Measurements from ENCODE around the gene SLC22A12.
"Not testable (repeated sequence)": the region's sequence is repeated elsewhere in the genome, so short reads cannot be mapped to it uniquely, and the experiment has no call there.

The SLC22A12 gene

GRCh38 chr11:64558869-64559268 is 32.2 kb upstream of the SLC22A12 start:
- in situ Hi-C loops (cut with MboI; ENCODE audit: low pct_unique_long_range_greater_than_20kb, low sequenced_read_pairs, unreplicated experiment) = no loop called here
- no peak for DNase-seq (ENCODE audit: low spot score)
- no peak for TF ChIP-seq CTCF (IDR thresholded peaks at IDR 0.05; ENCODE audit: extremely low read depth, insufficient read depth, missing control alignments)

GRCh38 chr11:64559351-64560138 is 31.5 kb upstream of the SLC22A12 start:
- in situ Hi-C loops (cut with MboI; ENCODE audit: low pct_unique_long_range_greater_than_20kb, low sequenced_read_pairs, unreplicated experiment) = no loop called here
- TF ChIP-seq CTCF (IDR thresholded peaks at IDR 0.05; ENCODE audit: extremely low read depth, insufficient read depth, missing control alignments) = no peak
- no peak for DNase-seq (ENCODE audit: low spot score)

GRCh38 chr11:64560139-64560771 is 30.8 kb upstream of the SLC22A12 start:
- no peak for TF ChIP-seq CTCF (IDR thresholded peaks at IDR 0.05; ENCODE audit: extremely low read depth, insufficient read depth, missing control alignments)
- DNase-seq (ENCODE audit: low spot score) = no peak
- in situ Hi-C loops (cut with MboI; ENCODE audit: low pct_unique_long_range_greater_than_20kb, low sequenced_read_pairs, unreplicated experiment) = no loop called here

- no peak for DNase-seq (ENCODE audit: low spot score)
- in situ Hi-C loops (cut with MboI; ENCODE audit: low pct_unique_long_range_greater_than_20kb, low sequenced_read_pairs, unreplicated experiment) = no loop called here
- TF ChIP-seq CTCF (IDR thresholded peaks at IDR 0.05; ENCODE audit: extremely low read depth, insufficient read depth, missing control alignments) = no peak
These were observed 30.1 kb upstream of the SLC22A12 start for GRCh38 chr11:64560941-64561340.

- in situ Hi-C loops (cut with MboI; ENCODE audit: low pct_unique_long_range_greater_than_20kb, low sequenced_read_pairs, unreplicated experiment); DNase-seq (ENCODE audit: low spot score): not testable (repeated sequence)
These were observed 29.6 kb upstream of the SLC22A12 start for GRCh38 chr11:64561429-64561828.

- TF ChIP-seq CTCF (IDR thresholded peaks at IDR 0.05; ENCODE audit: extremely low read depth, insufficient read depth, missing control alignments) = no peak
- in situ Hi-C loops (cut with MboI; ENCODE audit: low pct_unique_long_range_greater_than_20kb, low sequenced_read_pairs, unreplicated experiment) = no loop called here
- no peak for DNase-seq (ENCODE audit: low spot score)
These were observed 28.9 kb upstream of the SLC22A12 start for GRCh38 chr11:64561984-64562722.

Measured in GM13977 (cell line).